Measurements from ENCODE around the gene MBIP.

MBIP gene

DNA sequence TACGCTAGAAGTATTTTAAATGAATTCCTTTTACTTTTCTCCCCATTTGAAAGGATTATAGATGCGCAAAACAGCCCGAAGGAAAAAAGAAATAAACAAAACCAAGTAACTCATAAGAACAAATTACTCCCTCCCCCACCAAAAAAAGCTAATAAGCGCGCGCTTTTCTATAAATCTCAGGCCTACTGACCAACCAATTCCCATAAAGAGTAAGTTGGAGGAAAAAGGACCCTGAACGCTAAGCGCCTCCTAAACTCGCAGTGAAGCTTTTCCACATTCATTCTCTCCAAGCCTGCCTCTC, 588 bp downstream of the MBIP start:
- no peak for DNase-seq
- Mint-ChIP-seq H3K4me3 (peak overlapping the region; percentile 95), H3K27ac (peak overlapping the region; percentile 96), H3K36me3 (ENCODE audit: low read depth) (no peaks in the 10 kb centered on the region), H3K4me1 (peaks cover 40% of the 10 kb centered on the region), H3K9me3 (peaks cover 8% of the 10 kb centered on the region), H3K27me3 (ENCODE audit: low read depth, poor library complexity) (peaks cover 15% of the 10 kb centered on the region)
- TF ChIP-seq, protein P1, sequence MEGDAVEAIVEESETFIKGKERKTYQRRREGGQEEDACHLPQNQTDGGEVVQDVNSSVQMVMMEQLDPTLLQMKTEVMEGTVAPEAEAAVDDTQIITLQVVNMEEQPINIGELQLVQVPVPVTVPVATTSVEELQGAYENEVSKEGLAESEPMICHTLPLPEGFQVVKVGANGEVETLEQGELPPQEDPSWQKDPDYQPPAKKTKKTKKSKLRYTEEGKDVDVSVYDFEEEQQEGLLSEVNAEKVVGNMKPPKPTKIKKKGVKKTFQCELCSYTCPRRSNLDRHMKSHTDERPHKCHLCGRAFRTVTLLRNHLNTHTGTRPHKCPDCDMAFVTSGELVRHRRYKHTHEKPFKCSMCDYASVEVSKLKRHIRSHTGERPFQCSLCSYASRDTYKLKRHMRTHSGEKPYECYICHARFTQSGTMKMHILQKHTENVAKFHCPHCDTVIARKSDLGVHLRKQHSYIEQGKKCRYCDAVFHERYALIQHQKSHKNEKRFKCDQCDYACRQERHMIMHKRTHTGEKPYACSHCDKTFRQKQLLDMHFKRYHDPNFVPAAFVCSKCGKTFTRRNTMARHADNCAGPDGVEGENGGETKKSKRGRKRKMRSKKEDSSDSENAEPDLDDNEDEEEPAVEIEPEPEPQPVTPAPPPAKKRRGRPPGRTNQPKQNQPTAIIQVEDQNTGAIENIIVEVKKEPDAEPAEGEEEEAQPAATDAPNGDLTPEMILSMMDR (IDR thresholded peaks at IDR 0.05) = no peak

DNA sequence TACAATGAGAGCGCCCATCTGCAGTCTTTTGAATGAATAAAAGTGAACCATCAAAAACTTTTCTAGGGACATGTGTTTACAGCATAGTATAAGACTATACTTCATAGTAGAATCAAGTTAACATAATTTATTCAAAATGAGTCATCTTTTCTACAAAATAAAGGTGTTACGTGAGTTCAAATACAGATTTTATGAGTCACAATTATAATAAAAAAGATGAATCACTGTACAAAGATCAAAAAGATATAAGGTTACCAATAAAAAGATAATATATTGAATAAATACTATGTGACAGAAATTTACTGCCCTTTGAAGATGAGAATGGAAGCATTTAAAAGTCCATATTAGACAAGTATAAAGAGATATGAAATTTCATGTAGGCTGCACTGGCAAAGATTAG, 2.8 kb downstream of the MBIP start:
- H3K4me1 Mint-ChIP-seq = peaks cover 40% of the 10 kb centered on the region
- DNase-seq = no peak
- H3K27me3 Mint-ChIP-seq (ENCODE audit: low read depth, poor library complexity) = peaks cover 5% of the 10 kb centered on the region
- no peak overlapping the region for H3K27ac Mint-ChIP-seq
- TF ChIP-seq, protein P1 (IDR thresholded peaks at IDR 0.05) = no peak
- peaks cover 3% of the 10 kb centered on the region for H3K9me3 Mint-ChIP-seq
- peaks cover 10% of the 10 kb centered on the region for H3K36me3 Mint-ChIP-seq (ENCODE audit: low read depth)
- peak overlapping the region; percentile 95 for H3K4me3 Mint-ChIP-seq

DNA sequence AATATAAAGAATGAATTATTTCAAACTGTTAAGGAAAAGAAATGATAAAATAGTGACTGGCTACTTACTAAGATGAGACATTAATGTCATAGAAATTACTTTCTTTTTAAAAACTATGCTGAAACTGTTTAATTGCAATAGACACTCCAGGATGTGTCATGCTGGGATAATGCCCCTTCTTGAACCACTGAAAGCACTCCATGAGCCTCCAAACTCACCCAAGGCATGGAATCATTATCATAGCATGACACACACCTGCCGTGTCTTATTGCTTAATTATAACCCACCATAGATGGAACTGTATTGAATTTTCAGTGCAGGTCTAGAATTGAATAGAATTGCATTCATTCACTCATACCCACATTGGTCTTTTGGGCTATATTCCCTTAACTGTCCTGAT, 4.3 kb downstream of the MBIP start:
- H3K9me3 Mint-ChIP-seq = peaks cover 3% of the 10 kb centered on the region
- no peak overlapping the region for H3K4me3 Mint-ChIP-seq
- no peak overlapping the region for H3K27ac Mint-ChIP-seq
- peaks cover 16% of the 10 kb centered on the region for H3K36me3 Mint-ChIP-seq (ENCODE audit: low read depth)
- H3K27me3 Mint-ChIP-seq (ENCODE audit: low read depth, poor library complexity) = peaks cover 4% of the 10 kb centered on the region
- H3K4me1 Mint-ChIP-seq = peaks cover 40% of the 10 kb centered on the region
- TF ChIP-seq, protein P1 (IDR thresholded peaks at IDR 0.05) = no peak
- no peak for DNase-seq

DNA sequence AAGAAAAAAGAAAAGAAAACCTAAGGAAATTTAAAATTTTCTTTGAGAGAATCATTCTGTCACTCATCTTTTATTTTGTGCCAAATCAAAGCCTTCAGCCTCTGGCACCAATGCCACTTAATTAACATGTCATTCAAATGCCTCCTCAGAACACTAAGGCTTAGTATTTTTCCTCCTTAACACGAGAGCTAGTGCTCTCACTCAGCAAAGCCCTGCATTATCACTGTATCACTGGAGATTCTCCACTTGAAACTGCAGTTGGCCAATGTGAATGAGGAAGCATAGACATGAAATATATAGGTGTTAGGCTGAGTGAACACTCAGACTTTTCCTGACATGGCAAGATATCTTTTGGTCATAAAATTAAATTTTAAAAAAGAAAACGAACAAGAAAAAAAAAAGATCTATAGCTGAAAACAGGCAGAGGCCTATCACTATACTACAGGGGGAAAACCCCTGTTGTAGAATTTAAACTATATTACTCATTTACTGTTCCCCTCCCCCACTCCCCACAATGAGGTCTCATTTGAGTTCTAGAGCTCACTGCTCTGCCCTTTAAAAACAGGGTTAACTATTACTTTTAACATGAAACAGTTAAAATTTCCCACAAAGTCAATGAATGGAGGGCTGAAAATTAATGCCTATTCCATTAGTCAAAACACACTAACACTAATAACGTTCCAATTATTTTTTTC, 5.1 kb downstream of the MBIP start:
- peaks cover 24% of the 10 kb centered on the region for H3K36me3 Mint-ChIP-seq (ENCODE audit: low read depth)
- H3K27ac Mint-ChIP-seq = no peak overlapping the region

DNA sequence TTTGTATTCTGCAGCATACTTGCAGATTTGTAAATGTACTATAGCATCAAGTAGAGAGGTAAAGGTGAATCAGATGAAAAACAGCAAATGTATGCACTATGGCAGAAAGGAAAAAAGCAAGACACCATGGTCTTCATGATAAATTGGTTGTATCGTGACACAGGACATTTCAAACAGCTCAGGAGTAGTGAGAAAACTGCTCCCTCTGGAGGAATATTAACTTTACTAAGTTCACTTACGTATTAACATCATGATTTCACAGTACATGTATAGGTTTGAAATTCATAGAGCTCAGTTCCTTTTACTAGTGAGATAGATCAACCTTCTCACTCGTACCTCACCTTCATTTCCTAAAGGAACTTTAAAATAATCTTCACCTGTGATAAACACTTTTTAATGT, 6.5 kb downstream of the MBIP start:
- H3K4me1 Mint-ChIP-seq = peaks cover 23% of the 10 kb centered on the region
- H3K36me3 Mint-ChIP-seq (ENCODE audit: low read depth) = peaks cover 37% of the 10 kb centered on the region
- no peak overlapping the region for H3K4me3 Mint-ChIP-seq
- TF ChIP-seq, protein P1 (IDR thresholded peaks at IDR 0.05) = no peak
- no peaks in the 10 kb centered on the region for H3K9me3 Mint-ChIP-seq
- no peak overlapping the region for H3K27ac Mint-ChIP-seq
- no peaks in the 10 kb centered on the region for H3K27me3 Mint-ChIP-seq (ENCODE audit: low read depth, poor library complexity)
- no peak for DNase-seq

More for the DNA sequence above, 5.1 kb downstream of the MBIP start:
- TF ChIP-seq, protein P1 (IDR thresholded peaks at IDR 0.05) = no peak
- Mint-ChIP-seq H3K9me3 (no peaks in the 10 kb centered on the region), H3K4me3 (no peak overlapping the region), H3K27me3 (ENCODE audit: low read depth, poor library complexity) (no peaks in the 10 kb centered on the region), H3K4me1 (peaks cover 35% of the 10 kb centered on the region)
- DNase-seq = no peak

DNA sequence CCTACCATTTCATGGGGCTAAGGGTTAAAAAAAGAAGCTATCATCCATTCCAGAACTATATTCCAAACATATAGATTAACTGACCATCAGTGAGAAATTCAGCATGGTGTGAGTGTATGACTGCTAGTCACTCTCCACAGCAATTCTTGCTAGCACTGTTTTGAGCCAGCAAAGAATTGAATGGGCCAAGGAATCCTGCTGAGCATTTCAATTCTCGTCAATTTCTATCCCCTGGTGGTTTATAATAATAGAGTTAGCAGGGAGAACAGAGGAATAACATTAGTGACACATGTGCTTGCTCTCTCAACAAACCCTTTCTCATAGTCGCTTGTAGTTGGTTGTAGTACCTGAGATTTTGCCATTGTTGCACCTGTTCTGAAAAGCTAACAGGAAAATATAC, 7.2 kb downstream of the MBIP start:
- Mint-ChIP-seq H3K27me3 (ENCODE audit: low read depth, poor library complexity) (no peaks in the 10 kb centered on the region), H3K9me3 (no peaks in the 10 kb centered on the region), H3K36me3 (ENCODE audit: low read depth) (peaks cover 44% of the 10 kb centered on the region), H3K4me3 (no peak overlapping the region), H3K4me1 (peaks cover 16% of the 10 kb centered on the region), H3K27ac (no peak overlapping the region)
- TF ChIP-seq, protein P1 (IDR thresholded peaks at IDR 0.05) = no peak
- DNase-seq = no peak

Measured in nephron progenitor cell (in vitro differentiated cells).